HG03354 (cell line): ENCODE data around the gene WWP2.
"Not testable (repeated sequence)": the region's sequence is repeated elsewhere in the genome, so short reads cannot be mapped to it uniquely, and the experiment has no call there.

Experiments
- ATAC-seq: cut with Tn5 transposase; IDR thresholded peaks from one replicate; pipeline ENCODE4 v1.9.1; 2021; ENCODE audit warnings: mild to moderate bottlenecking; ENCODE audit not compliant: unreplicated experiment, poor library complexity, severe bottlenecking

WWP2 gene

DNA sequence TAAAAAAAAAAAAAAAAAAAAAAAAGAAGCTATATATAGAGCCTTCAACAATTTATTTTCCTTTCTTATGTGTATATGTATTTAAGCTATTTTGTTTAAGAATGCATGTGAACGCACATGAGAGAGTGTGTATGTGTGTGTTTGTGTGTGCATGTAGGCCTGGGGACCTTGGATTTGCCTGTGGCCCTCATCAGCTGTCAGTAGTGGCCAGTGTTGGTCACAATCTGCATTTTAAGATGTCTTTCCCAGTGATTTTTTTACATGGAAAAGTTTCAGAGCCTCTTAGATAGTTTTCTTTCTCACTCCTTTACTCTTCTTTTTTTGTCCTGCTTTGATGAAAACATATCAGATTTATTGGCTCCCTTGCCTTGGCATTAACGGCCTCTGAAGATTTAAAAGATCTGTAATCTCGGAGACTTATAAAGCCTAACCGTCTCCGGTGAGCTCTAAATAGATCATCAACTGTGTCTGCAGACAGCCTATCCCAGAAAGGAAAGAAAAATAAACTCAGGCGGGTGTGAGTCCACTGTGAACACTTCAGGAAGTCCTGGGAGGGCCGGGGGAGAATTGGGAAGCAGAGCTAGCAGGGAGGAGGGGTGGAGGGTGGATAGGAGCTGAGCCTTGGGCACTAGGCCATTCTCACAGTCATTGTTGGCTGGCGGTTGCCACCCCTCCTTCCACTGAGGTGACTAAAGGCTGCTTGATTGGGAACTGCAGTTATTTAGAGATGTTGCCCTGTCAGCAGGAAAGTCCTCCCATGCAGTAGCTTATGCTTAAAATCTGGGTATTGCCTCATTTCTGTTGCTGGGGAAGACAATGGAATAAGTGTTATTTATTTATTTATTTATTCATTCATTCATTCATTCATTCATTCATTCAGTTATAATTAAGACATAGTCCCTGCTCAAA lies 86.8 kb downstream of the WWP2 start:
- no peak for ATAC-seq

DNA sequence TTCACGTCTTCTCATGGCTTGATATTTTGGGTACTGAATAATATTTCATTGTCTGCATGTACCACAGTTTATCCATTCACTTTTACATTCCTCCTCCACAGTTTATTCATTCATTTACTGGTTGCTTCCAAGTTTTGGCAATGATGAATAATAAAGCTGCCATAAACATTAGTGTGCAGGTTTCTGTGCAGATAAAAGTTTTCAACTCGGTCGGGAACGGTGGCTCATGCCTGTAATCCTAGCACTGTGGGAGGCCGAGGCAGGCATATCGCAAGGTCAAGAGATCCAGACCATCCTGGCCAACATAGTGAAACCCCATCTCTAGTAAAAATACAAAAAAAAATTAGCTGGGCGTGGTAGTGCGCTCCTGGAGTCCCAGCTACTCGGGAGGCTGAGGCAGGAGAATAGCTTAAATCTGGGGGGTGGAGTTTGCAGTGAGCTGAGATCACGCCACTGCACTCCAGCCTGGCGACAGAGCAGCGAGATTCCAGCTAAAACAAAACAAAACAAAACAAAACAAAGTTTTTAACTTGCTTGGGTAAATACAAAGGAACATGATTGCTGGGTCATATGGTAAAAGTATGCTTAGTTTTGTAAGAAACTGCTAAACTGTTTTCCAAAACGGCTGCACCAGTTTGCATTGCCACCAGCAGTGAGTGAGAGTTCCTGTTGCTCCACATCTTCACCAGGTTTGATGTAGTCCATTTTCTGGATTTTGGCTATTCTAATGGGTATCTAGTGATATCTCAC lies 89.5 kb downstream of the WWP2 start:
- ATAC-seq: no peak

DNA sequence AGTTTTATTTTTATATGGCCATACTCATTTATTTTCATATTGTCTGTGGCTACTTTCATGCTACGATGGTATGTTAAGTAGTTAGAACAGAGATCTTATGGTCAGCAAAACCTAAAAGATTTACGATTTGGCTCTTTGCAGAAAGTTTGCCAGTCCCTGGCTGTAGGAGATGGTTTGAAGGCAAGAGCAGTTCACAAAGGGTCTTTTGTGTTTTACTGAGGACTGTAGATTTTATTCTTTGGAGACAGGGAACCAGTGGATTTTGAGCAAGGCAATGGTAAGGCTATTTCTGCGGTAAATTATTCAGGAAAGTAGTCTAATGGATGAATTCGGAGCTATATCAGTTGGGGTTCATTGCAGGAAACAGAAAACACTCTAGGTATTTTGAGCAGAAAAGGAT lies 90.7 kb downstream of the WWP2 start:
- ATAC-seq: no peak

DNA sequence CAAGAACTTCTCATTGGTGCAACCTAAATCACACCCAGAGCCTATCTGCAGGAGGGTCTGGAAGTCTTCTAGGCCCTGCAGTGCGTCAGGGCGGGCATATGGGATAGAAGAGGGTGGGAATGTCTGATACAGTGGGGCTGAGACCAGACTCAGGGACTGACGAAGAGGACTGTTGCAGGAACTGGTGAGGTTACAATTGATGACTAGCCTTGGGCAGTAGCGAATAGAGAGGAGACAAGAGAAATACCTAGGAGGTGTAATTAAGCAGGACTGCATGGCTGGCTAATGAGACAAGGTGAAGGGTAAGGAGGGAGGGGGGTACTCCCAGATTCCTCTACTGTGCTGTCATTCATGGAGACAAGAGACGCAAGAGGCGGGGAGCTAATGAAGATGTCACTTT lies 91.3 kb downstream of the WWP2 start:
- ATAC-seq: no peak

DNA sequence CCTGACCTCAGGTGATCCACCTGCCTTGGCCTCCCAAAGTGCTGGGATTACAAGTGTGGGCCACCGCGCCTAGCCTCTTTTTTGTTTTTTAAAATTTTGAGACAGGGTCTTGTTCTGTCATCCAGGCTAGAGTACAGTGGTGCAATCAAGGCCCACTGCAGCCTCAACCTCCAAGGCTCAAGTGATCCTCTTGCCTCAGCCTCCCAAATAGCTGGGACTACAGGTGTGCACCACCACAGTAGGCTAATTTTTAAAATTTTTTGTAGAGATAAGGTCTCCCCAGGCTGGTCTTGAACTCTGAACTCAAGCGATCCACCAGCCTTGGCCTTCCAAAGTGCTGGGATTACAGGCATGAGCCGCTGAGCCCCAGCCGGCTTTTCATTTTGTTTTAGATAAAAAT lies 92.6 kb downstream of the WWP2 start:
- ATAC-seq: not testable (repeated sequence)

DNA sequence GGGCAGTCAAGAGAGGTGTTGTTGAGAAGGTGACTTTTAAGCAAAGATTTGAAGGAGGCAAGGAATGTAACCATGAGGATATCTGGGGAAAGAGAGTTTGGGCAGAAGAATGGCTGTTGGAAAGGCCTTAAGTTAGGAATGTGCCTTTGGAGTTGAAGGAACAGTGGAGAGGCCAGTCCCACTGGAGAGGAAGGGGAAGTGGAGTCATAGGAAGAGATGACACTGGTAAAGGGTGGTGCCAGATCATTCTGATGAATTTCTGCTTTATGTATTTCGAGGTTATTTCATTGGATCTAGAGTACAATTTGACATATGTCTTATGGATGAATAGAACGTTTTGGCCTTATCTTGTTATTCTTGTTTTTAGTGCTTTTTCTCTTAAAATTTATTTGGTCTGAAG lies 93.5 kb downstream of the WWP2 start:
- no peak for ATAC-seq

DNA sequence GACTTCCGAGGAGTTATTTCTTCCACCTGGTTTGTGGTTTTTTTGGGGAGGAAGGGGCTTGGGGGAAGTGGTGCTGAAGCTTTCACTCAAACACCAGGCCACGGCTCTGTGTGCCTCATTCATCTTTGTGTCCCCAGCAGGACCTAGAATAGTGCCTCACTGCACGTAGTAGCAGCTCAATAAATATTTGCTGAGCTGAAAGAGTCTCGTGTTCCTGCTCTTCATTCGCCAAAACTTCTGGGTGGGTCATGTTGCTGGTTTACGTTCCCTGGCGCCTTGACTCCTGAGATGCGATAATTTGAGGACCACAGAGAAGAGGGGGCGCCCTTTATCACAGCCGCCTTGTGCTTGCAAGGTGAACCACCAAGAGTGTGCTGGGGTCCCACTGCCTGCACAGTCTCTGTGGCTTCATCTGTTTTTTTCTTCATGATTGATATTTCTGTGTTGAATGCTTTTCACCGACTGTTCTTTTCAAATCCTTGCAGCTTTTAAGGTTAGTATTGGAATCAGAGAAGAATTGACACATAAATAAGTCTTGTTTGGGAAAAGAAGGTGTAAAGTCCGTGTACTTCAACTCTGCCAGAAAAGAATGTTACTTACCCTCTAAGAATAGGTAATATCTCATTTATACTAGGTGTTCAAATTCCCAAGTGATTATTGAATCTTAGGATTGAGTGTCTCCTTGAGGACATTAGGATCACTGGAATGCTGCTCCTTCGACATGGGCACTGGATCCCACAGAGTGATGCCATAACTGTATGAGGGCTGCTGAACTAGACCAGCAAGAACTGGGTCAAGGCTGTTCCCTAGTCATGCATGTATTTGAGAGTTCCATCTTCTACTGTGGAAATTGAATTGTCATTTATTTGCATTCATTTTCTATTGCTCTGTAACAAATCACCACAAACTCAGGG lies 96.3 kb downstream of the WWP2 start:
- no peak for ATAC-seq

DNA sequence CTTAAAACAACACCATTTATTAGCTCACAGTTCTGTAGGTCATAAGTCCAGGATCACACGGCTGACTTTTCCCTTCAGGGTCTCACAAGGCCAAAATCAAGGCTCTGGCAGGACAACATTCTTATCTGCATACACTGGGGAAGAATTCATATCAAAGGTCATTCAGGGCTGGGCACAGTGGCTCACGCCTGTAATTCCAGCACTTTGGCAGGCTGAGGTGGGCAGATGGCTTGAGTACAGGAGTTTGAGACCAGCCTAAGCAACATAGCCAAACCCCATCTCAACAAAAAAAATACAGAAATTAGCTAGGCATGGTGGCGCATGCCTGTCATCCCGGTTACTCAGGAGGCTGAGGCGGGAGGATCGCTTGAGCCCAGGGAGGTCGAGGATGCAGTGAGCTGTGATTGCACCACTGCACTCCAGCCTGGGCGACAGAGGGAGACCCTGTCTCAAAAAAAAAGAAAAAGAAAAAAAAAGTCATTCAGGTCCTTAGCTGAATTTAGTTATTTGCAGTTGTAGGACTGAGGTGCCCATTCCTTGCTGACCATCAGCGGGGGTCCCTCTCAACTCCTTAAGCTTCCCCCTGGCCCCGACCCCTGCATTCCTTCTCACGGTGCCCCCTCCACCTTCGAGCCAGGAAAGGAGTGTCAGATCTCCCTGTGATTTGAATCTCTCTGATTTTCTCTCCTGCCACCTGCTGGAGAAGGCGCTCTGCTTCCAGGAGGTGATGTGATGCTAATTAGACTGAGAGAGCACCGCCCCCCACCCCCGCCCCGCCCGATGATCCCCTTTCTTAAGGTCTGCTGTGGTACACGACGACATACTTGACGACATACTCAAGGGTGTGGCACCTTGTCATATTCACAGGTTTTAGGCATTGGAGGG lies 97.2 kb downstream of the WWP2 start:
- no peak for ATAC-seq

DNA sequence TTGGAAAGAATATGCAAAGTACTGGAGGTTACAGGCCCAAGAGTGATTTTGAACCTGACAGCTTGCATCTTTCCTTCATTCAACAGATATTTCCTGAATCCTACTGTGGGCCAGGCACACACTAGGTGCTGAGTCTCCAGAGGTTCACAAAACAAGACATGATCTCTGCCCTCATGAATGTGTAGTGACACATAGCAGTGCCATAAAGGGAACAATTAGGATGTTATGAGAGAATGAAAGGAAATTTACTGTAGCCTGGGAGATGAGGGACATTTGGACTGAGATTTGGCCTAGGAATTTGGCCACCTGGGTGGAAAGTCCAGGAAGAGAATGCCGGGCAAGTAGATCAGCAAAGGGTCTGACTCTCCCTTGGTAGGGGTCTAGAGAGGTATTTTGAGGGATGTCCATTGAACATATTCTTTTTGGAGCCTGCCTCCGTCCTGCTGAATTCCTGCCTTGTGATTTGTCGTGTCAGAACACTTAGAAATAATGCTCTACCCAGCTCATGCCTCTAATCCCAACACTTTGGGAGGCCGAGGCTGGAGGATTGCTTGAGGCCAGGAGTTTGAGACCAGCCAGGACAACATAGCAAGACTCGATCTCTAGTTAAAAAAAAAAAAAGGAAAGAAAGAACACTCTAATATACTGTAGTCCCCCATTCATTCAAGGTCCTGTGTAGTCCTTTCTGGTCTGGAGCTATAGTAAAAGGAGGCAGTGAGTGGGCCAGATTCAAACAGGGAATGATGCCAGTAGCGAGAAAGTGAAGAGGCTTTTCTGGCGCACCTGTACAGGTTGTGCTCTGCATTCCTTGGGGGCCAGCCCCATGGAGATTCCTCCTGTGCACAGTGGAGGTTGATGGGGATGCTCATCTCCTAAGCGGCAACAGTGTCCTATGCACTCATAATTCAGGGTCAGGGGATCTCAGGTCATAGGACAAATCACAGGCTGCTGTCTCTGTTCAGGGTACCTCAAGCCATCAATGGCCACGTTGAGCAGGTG lies 98.4 kb downstream of the WWP2 start:
- no peak for ATAC-seq

DNA sequence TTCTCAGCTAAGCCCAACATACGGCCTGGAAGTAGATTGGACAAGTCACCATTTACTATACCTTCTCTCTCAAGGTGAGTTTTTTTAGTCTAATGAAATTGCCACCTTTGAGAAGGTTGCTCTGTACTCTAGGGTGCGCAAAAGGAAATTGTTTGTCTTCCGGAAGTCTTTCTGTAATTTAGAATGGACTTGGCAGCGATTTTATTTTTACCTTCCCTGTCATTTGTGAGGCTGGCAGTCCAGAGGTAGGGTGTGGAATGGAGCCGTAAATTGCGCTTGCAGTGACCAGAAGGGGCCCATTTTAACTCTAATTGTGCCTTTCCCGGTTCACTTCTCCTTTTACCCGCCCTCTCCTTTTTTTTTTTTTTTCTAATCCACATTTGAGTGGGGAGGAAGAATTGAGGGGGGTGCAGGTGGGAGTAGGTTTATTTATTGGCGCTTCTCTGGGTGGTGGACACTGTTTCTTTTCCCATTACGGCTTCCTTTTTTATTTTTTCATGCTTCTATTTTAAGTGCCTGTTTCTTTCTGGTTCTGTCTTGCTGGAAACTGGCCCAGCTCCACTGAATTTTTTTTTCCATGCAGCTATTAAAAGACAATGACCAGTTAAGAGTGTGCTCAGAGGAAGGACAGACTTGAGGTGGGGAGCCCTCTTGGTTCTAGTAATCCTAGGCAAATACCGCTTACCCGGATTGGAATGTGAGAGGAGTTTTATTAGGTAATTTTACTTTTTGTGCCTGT lies 99.3 kb downstream of the WWP2 start:
- ATAC-seq: no peak

DNA sequence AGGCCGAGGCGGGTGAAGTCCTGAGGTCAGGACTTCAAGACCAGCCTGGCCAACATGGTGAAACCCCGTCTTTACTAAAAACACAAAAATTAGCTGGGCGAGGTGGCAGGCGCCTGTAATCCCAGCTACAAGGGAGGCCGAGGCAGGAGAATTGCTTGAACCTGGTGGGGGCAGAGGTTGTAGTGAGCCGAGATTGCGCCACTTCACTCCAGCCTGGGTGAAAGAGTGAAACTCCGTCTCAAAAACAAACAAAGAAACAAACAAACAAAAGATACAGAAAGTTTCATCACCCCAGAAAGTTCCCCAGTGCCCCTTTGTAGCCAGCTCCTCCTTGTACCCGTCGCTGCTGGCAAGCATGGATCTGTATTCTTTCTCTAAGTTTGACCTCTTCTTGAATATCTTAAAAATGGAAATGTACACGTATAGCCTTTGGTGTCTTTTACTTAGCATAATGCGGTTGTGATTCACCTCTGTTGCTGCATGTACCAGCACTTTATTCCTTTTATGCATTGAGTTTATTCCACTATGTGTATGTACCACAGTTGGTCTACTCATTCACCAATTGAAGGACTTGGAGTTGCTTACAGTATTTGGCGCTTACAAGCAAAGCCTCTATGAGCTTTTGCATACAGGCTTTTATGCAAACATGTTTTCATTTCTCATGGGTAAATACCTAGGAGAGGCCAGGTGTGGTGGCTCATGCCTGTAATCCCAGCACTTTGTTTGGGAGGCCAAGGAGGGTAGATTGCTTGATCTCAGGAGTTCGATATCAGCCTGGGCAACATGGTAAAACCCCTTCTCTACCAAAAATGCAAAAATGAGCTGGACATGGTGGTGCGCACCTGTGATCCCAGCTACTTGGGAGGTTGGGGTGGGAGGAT lies 101.5 kb downstream of the WWP2 start:
- ATAC-seq: no peak

DNA sequence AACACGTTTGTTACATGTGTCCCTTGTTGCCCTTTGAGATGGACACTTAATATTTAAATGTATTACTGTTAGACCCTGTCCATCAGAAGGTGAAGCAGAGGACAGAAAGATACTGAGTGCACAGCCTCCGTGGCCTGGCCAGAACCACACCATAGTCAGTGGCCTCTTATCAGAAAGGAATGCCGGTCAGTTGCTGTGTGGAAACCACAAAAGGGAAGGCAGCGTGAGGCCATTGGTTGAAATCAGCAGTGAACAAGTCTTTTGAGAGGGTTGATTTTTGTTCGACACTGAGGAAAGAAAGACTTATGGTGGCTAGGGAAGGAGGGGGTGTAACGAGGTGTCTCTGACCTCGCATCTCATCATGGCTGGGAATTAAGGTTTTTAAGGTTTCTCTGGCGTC lies 103.6 kb downstream of the WWP2 start:
- no peak for ATAC-seq

DNA sequence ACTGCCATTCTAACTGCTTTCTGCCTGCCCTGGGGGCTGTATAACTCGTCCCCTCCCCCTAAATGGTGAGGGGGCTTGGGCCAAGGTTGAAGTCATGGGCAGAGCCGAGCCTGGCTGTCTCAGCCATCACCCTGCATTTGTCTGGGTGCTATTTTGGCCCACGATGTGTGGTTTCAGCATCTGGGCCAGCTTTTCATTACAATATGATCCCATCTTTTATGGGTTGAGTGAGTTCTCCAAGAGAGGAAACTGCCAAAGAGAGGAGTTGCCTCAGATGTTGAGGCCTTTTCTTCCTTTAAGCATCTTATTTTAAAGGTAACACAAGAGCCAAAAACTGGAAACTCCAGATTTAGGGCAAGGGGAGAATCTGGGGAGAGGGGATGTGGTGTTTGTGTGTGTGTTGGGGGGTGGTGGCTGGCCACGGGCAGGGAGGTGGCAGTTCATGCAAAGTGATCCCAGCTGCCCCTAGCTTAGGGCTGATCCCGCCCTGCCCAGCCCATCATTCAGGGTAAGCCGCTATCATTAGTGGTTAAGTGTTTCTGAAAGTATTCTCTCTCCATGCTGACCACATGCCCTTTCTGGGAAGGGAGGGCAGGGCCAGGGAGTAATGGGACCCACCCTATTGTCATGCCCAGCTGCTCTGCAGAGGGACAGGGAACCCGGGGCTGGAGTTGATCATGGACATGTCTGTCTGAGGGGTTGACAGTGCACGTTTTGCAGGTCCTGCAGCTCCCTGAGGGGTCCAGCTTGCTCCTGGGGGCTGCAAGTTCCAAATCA lies 105.8 kb downstream of the WWP2 start:
- no peak for ATAC-seq

DNA sequence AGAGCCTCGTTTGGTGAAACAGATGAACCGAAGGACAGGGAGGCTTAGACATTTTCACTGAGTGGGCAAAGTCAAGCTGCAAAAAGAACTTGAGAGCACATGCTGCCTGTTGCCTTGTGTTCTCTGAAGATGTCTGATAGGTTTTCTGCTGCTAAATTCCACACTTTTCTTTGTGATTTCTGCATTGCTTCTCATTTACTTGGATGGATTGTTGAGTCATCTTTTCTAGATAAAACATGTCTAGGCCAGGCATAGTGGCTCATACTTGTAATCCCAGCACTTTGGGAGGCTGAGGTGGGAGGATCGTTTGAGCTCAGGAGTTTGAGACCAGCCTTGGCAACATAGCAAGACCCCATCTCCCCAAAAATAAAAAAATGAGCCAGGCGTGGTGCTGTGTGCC lies 108.6 kb downstream of the WWP2 start:
- ATAC-seq: no peak

DNA sequence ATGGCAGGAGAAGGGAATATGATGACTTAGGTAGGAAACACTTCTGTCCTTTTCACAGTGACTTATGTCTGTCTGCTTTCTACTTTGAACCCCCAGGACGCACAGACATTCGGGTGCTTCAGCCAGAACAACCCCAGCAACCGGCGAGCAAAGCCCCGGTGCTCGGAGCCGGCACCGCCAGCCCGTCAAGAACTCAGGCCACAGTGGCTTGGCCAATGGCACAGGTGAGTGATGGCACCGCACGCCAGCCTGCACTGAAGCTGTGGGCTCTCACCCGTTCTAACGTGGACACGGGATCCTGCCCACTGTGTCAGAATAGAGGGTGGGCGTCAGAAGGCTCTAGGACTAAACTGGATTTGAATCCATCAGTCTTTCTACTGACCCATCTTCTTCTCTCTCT lies 109.6 kb downstream of the WWP2 start:
- no peak for ATAC-seq

DNA sequence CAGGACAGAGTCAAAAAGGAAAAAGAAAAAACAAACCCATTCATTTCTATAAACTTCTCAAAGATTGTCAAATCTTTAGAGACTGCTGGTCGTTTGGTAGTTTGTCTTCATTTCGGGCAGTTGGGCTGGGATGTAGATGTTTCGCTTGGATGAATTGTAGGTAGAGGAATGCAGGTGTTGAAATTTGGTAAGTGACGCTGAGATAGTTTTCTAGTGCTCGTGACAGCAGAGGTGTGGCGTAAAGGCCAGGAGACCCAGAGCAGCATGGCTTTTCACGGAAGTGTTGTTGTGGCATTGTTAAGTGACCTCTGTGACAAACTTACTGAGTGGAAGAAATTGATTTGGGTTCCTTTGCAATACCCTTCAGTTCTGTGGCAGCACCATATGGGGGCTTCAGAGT lies 110.8 kb downstream of the WWP2 start:
- no peak for ATAC-seq
